Bronchial epithelial cell (primary cell): ENCODE measurements around the gene EMC9. TPM values are rescaled to one million over a fixed set of nuclear protein-coding genes. Genes with fewer than 3 reads are reported as not detected.

Experiments
- DNase-seq: peaks from one replicate; pipeline ENCODE4 v3.0.0-alpha.2; 2010; ENCODE audit warnings: low read depth
- FAIRE-seq: peaks from 2 replicates; lab custom pipeline; 2011; peaks lifted over from hg19 to GRCh38; lab: Jason Lieb, UNC
- H3K27me3 ChIP-seq: 2 replicates; pipeline ENCODE4 v1.5.1; 2011; ENCODE audit warnings: low read length; ENCODE audit not compliant: control insufficient read depth, insufficient read depth
- H3K36me3 ChIP-seq: 2 replicates; pipeline ENCODE4 v1.5.1; 2011; ENCODE audit warnings: low read length; ENCODE audit not compliant: control insufficient read depth, insufficient read depth
- H3K4me3 ChIP-seq: 2 replicates; pipeline ENCODE4 v1.5.1; 2011; ENCODE audit warnings: mild to moderate bottlenecking, low read depth, low read length, control low read depth
- CTCF ChIP-seq: IDR thresholded peaks from 2 replicates; pipeline ENCODE4 v1.5.1; 2011; ENCODE audit warnings: mild to moderate bottlenecking, moderate library complexity, low read length, control low read depth, inconsistent platforms; ENCODE audit not compliant: insufficient read depth, severe bottlenecking
- total RNA-seq: library from RNA; depleted of rRNA; stranded (reverse); fragments of >200 nt; gene quantifications from 2 replicates; pipeline ENCODE4 v1.2.1, GENCODE V29; 2014

The EMC9 gene
- total RNA-seq: 12.6 and 17.8 TPM in 2 replicates

DNA sequence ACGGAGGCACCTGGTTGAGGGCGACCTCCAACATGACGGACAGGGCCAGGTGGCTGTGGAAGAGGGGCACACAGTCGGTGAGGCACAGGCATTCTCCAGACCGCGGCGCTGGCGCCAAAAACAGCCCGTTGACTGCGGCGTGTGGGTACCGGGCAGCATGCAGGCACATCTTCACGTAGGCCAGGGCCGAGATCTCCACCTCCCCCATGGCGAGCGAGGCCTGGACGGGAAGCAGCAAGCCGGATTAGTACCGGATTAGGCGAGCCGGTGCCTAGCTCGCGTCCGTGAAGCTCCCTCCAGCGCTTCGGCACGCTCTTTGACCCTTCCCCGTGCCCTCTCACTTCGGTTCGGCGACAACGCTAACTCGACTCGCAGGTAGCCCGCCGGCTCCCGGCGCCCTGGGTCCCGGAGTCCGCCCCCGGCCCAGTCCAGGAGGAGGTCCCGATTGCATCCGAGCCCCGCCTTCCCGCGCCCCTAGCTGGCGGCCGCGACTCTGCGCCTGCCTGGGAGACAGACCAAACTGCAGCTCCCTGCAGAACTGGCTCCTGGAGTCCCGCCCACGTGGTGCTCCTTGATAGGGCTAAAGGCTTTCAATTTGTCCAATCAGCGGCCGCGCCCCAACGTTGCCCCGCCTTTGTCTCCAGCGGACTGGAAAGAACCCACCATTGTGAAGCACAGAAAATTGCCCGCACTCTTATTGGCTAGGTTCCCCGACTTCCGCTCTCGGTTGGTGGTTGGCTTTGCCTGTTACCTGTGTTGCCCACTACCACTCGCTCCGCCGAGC is at the start of gene EMC9:
TSS of gene EMC9 (minus strand) at position 495 of the 784 bp plus-strand sequence. CDS start at position 208, 287 bp downstream.
- no peak for FAIRE-seq

DNA sequence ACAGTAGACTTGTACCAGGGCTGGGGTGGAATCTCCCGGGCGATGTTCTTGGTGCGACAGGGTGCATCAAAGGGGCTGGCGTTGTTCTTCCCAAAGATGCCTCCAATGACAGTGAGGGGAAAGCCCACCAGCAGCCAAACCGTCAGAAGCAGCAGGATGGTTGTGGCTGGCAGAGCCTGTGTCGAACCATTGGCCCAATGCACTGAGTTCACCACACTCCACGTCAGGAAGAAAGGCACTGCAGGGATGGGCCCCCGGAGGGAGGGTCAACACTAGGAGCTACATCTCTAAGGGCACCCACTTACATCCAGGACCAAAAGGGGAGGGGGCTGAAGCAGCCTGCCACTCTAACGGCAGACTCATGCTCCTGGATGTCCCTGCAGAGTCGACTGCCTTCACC is 49.0 kb upstream of the EMC9 start:
- Histone ChIP-seq H3K4me3 (no peak overlapping the region), H3K36me3 (peaks cover 17% of the 10 kb centered on the region), H3K27me3 (no peaks in the 10 kb centered on the region)
- DNase-seq: no peak
- TF ChIP-seq CTCF: no peak
- no peak for FAIRE-seq

More for the DNA sequence above, at the start of gene EMC9:
- peak within 1 kb of the TSS; percentile 62 for H3K4me3 ChIP-seq
- peak; percentile 98 for DNase-seq
- H3K27me3 ChIP-seq: no peaks in the 10 kb centered on the region
- H3K36me3 ChIP-seq: peaks cover 15% of the 10 kb centered on the region
- TF ChIP-seq CTCF: peak; percentile 51

DNA sequence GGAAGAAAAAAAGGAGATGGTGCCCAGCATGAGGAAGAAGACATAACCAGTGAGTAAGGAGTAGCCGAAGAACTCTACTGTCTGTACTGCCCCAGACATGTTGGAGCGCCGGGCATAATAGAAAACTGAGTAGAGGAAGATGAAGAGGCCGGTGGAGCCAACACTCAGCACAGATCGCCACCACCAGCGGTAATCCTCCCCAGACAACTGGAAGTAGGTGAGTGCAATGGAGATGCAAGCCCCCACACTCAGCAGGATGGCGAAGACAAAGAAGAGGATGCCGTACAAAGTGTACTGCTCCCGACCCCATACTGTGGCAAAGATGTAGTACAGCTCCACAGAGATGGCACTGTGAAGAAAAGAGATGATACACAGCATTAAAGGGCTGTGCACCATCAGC is 48.1 kb upstream of the EMC9 start:
- DNase-seq: no peak
- TF ChIP-seq CTCF: no peak
- H3K27me3 ChIP-seq: no peaks in the 10 kb centered on the region
- no peak for FAIRE-seq
- no peak overlapping the region for H3K4me3 ChIP-seq
- peaks cover 25% of the 10 kb centered on the region for H3K36me3 ChIP-seq

- DNase-seq: no peak
- Histone ChIP-seq H3K4me3 (no peak overlapping the region), H3K27me3 (no peaks in the 10 kb centered on the region), H3K36me3 (peaks cover 29% of the 10 kb centered on the region)
- no peak for TF ChIP-seq CTCF
- no peak for FAIRE-seq
These were observed 47.6 kb upstream of the EMC9 start for GRCh38 chr14:24189059-24189375.

DNA sequence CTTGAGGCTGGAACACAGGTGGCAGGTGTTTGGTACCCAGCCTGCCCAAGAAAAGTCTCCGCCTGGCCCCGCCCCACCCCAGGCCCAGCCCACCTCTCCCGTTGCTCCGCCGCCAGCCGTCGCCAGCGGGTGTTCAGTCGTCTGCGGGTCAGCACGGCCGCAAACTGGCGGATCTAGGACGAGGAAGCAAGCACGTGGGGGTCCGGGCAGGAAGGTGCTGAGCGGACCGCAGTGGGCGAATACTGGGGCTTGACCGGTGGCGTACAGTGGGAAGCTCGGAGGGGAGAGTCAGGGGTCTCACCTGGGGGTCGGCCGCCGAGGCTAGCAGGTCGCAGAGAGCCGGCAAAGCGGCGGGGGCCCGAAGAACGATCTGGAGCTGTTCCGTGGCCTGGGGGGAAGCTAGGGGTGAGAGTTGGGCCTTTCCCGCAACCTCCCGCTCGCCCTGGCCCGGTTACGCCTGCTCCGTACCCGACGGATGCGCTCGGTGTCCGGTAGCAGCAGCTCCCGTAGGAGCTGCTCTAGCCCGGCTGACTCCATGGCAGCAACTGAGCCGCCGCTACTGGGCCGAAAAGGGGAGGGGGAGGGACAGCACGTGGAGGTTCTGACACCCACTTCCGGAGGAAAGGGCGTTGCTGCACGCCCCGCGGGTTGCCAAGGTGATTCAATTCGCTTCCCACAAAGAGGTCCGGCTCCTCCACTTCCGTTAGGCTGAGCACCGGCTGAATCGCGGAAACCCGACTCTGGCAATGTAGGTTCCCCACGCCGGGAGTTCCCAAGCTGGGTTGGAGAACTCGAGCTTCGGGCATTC is 47.1 kb upstream of the EMC9 start, which contains the start of gene IPO4:
TSS of gene IPO4 (minus strand) at position 566 of the 808 bp plus-strand sequence. CDS start at position 537, 29 bp downstream.
- Histone ChIP-seq H3K27me3 (no peaks in the 10 kb centered on the region), H3K36me3 (peaks cover 34% of the 10 kb centered on the region), H3K4me3 (peak within 1 kb of the TSS; percentile 92)
- no peak for TF ChIP-seq CTCF
- no peak for FAIRE-seq
- DNase-seq: peak; percentile 87
